OCI-M2 (cell line): ENCODE results near the gene DKK3.
A peak's percentile ranks its signal among the peaks of the same experiment; 100 is the strongest.
"Not testable (repeated sequence)": the region's sequence is repeated elsewhere in the genome, so short reads cannot be mapped to it uniquely, and the experiment has no call there.

Source experiments
- DNase-seq: peaks from one replicate; lab custom pipeline; 2025; ENCODE audit not compliant: unreplicated experiment; lab: John Stamatoyannopoulos, UW

DKK3 gene

GRCh38 chr11:12007769-12008737, at the start of gene DKK3:
Gene DKK3 (minus strand): TSS chr11:12008626. CDS start chr11:12008582, 44 bp downstream.
- no peak for DNase-seq

DNA sequence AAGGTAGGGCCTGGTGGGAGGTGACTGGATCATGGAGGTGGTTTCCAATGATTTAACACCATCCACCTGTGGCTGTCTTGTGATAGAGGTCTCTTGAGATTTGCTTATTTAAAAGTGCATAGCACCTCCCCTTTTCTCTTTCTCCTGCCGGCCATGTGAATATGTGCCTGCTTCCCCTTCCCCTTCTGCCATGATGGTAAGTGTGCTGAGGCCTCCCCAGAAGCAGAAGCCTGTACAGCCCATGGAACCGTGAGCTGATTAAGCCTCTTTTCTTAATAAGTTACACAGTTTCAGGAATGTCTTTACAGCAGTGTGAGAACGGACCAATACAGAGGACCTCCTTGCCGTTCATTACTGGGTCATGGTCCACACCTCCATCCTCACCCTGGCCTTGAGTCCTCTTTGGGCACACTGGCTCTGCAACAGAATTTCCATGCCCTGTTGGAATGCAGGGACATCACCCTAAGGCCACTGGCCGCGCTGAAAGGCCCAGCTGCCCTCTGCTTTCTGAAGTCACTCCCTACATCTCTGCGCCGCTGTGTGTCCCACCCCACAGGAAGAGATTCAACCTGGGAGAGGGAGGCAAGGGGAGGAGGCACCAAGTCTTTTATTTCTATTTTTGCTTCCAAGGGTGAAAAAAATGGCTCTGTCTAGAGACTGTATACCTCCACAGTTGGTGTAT, 49.0 kb upstream of the DKK3 start:
- no peak for DNase-seq

DNA sequence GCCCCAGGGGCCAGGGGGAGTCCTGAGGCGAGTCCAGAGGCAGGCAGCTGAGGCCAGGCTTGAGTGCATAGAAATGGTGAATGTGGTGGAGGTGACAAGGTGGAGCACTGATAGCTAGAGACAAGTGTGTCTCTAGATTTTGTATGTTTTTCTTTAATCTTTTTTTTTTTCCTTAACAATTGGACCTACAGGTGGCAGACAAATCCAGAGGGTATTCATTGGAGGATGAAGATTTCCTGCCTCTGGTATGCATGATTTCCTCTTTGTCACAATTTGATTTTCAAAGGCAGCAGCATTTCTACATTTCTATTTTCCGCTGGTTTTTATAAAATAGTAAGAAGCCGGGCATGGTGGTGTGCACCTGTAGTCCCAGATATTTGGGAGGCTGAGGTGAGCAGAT, 47.7 kb upstream of the DKK3 start:
- DNase-seq, result no peak

GRCh38 chr11:12053606-12054361, 45.4 kb upstream of the DKK3 start:
- no peak for DNase-seq

- no peak for DNase-seq
Measured at GRCh38 chr11:12052676-12053605, 44.5 kb upstream of the DKK3 start.

- no peak for DNase-seq
Measured at GRCh38 chr11:12051287-12051662, 42.8 kb upstream of the DKK3 start.

GRCh38 chr11:12050470-12051286, 42.3 kb upstream of the DKK3 start:
- no peak for DNase-seq

GRCh38 chr11:12048936-12049790, 40.7 kb upstream of the DKK3 start:
- DNase-seq, result no peak

DNA sequence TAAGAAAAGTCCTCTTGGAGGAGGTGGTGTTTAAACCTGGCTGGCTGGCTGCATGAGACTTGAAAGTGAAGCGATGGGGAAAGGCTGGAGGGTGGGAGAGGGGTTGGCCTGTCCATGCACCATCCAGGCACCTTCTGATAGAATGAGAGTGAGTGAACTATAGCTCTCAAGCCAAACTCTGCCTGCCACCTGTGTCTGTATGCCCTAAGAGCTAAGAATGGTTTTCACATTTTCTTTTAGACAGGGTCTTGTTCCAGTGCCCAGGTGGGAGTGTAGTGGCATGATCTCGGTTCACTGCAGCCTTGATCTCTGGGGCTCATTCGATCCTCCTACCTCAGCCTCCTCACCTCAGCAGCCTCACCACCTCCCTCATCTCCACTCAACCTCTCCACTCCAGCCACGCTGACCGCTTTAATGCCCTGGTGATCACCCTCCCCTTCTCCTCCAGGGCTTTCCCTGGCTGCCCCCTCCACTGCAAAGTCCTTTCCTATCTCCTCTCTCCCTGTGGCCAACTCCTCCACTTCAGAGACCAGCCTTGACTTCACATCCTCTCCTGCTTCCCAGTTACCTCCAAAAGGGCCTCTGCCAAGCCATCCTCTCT, 38.3 kb upstream of the DKK3 start:
- no peak for DNase-seq

- no peak for DNase-seq
Measured at GRCh38 chr11:12045914-12046635, 37.6 kb upstream of the DKK3 start.

DNA sequence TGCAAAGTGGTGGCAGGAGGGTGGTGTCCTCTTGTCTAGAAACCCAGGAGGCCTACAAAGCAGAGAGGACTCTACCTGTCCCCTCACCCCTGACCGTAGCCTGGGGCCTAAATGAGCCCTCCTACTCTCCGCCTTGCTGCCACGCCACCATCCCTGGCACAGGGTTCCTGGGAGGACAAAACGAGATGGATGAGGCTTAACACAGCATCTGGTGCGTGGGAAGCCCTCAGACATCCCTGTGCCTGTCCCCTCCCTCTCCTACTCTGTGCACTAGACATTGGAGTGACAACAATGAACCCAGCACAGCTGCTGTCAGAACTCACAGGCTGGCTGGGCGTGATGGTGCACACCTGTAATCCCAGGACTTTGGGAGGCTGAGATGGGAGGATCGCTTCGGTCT, 36.4 kb upstream of the DKK3 start:
- no peak for DNase-seq

GRCh38 chr11:12043959-12044791, 35.7 kb upstream of the DKK3 start:
- peak; percentile 13 for DNase-seq

DNA sequence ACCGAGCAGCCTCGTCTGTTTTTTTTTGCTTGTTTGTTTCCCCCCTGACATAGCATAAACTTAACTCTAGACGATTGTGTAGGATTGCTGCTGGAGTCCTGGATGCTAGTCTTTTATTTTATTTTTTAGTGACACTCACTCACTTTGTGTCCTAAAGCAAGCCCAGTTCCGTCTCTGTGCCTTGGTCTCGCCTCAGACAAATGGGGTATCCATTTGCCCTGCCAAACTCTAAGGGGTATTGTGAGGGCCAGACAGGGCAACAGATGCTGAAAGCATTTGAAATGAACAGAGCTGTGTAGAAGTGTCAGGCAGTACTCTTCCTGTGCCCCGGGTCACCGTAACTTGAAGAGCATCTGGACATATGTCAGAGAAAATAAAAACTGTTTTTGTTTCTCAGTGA, 34.8 kb upstream of the DKK3 start:
- DNase-seq, result no peak

DNA sequence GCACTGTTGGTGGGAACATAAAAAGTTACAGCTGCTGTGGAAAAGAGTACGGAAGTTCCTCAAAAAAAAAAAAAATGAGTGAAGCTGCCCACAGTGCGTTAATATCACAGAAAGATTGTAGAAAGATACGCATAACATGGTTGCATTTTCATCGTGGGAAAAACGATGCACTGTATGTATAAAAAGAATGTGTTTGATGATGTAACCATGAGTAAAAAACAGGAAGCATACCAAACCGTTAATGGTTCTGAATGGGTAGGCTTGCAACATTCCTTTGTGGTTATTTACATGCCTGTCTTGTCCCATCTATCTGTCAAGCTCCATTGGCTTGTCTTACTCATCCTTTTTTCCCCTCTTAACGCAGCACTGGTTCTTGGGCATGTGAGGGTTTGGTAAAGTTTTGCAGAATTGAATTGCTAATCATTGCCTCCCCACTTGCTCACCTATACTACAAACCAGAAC, 33.8 kb upstream of the DKK3 start:
- DNase-seq, result no peak

DNA sequence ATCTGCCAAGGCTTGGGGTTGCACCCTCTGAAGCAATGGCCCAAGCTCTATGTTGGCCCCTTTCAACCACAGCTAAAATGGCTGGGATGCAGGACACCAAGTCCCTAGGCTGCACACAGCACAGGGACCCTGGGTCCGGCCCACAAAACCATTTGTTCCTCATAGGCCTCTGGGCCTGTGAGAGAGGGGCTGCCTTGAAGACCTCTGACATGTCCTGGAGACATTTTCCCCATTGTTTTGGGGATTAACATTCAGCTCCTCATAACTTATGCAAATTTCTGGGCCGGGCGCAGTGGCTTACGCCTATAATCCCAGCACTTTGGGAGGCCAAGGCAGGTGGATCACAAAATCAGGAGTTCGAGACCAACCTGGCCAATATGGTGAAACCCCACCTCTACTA, 32.3 kb upstream of the DKK3 start:
- DNase-seq, result not testable (repeated sequence)

DNA sequence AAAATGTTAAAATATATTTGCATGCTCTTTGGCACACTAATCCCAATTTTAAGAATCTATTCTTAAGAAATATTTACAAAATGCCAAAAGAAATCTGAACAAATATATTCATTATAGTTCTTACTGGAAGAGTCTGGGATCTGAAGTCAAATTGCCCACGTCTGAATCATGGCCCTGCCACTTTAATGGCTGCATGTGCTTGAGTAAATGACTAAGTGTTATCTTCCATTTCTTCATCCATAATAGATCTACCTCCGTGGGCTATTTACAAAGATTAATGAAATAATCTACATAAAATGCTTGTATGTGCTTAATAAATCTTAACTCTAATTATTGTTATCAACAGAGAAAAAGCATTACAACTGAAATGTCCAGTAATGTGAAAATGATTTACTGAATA, 24.5 kb upstream of the DKK3 start:
- no peak for DNase-seq
